ENCODE measurements around the gene LINC00305. TPM values are rescaled to one million over a fixed set of nuclear protein-coding genes. Genes with fewer than 3 reads are reported as not detected.

Gene LINC00305
- polyA plus RNA-seq, 1 donor from 2014 or later, result not detected

GRCh38 chr18:64137914-64138313 lies 11.0 kb downstream of the LINC00305 start:
- Histone ChIP-seq H4K20me1 (ENCODE audit: insufficient read depth) (no peaks in the 10 kb centered on the region), H3K27ac (ENCODE audit: low read length) (no peak overlapping the region), H3K9ac (ENCODE audit: low read length) (no peak overlapping the region), H3K9me3 (ENCODE audit: low read length) (no peaks in the 10 kb centered on the region), H3K36me3 (ENCODE audit: insufficient read depth, low read length) (no peaks in the 10 kb centered on the region), H3K27me3 (ENCODE audit: insufficient read depth, low read depth, low read length) (no peaks in the 10 kb centered on the region), H2AFZ (ENCODE audit: low read depth, low read length) (no peak overlapping the region), H3F3A (ENCODE audit: insufficient read depth, low read length, poor library complexity, severe bottlenecking) (no peaks in the 10 kb centered on the region), H3K79me2 (replicated peaks; ENCODE audit: insufficient read depth, low read length) (no peaks in the 10 kb centered on the region), H3K4me2 (ENCODE audit: low read length) (peak overlapping the region; percentile 4), H3K4me3 (ENCODE audit: low read length) (no peak overlapping the region), H3K9me2 (ENCODE audit: insufficient read depth, low read length) (no peaks in the 10 kb centered on the region)
- TF ChIP-seq REST (IDR thresholded peaks at IDR 0.05; ENCODE audit: borderline replicate concordance), result peak; percentile 77
- TF ChIP-seq CTCF (IDR thresholded peaks at IDR 0.05; ENCODE audit: poor library complexity, severe bottlenecking), result no peak
- TF ChIP-seq POLR2AphosphoS5 (IDR thresholded peaks at IDR 0.05), result peak; percentile 32

GRCh38 chr18:64134044-64134747 lies 14.7 kb downstream of the LINC00305 start:
- Histone ChIP-seq H3K4me3 (ENCODE audit: low read length) (no peak overlapping the region), H3K79me2 (replicated peaks; ENCODE audit: insufficient read depth, low read length) (no peaks in the 10 kb centered on the region), H3K9me3 (ENCODE audit: low read length) (no peaks in the 10 kb centered on the region), H4K20me1 (ENCODE audit: insufficient read depth) (no peaks in the 10 kb centered on the region), H3F3A (ENCODE audit: insufficient read depth, low read length, poor library complexity, severe bottlenecking) (no peaks in the 10 kb centered on the region), H3K27me3 (ENCODE audit: insufficient read depth, low read depth, low read length) (no peaks in the 10 kb centered on the region), H3K36me3 (ENCODE audit: insufficient read depth, low read length) (no peaks in the 10 kb centered on the region), H3K9me2 (ENCODE audit: insufficient read depth, low read length) (no peaks in the 10 kb centered on the region), H3K4me2 (ENCODE audit: low read length) (no peak overlapping the region), H2AFZ (ENCODE audit: low read depth, low read length) (no peak overlapping the region), H3K9ac (ENCODE audit: low read length) (no peak overlapping the region), H3K27ac (ENCODE audit: low read length) (no peak overlapping the region)
- no peak for TF ChIP-seq EZH2 (IDR thresholded peaks at IDR 0.05; ENCODE audit: borderline replicate concordance, insufficient read depth, low read length, poor library complexity, severe bottlenecking)
- no peak for TF ChIP-seq TAF1 (IDR thresholded peaks at IDR 0.05; ENCODE audit: low read depth)
- no peak for TF ChIP-seq SMC3 (conservative IDR thresholded peaks at IDR 0.05; ENCODE audit: poor library complexity)
- TF ChIP-seq RAD21 (conservative IDR thresholded peaks at IDR 0.05), result no peak
- TF ChIP-seq CTCF (IDR thresholded peaks at IDR 0.05; ENCODE audit: poor library complexity, severe bottlenecking), result no peak
- TF ChIP-seq POLR2AphosphoS5 (IDR thresholded peaks at IDR 0.05), result no peak
- TF ChIP-seq REST (IDR thresholded peaks at IDR 0.05; ENCODE audit: borderline replicate concordance), result no peak
- TF ChIP-seq EP300 (conservative IDR thresholded peaks at IDR 0.05; ENCODE audit: poor library complexity, severe bottlenecking), result no peak
- TF ChIP-seq MXI1 (conservative IDR thresholded peaks at IDR 0.05; ENCODE audit: poor library complexity, severe bottlenecking), result no peak
